Right renal pelvis (tissue), 4 donors: Measurements from ENCODE around the gene MREG. TPM values are rescaled to one million over a fixed set of nuclear protein-coding genes. Genes with fewer than 3 reads are reported as not detected.
A peak's percentile ranks its signal among the peaks of the same experiment; 100 is the strongest.
"Not testable (repeated sequence)": the region's sequence is repeated elsewhere in the genome, so short reads cannot be mapped to it uniquely, and the experiment has no call there.

Source experiments
- DNase-seq, 4 donors: peaks; one replicate each; pipeline ENCODE4 v3.0.0-alpha.2; 2013; ENCODE audit warnings: low read depth in 4 of 4, low spot score in 3 of 4, missing footprints in 1 of 4
- polyA plus RNA-seq, 4 donors: library from polyadenylated mRNA; unstranded; fragments of 120-200 nt; gene quantifications; one replicate each; pipeline ENCODE4 v1.2.1, GENCODE V29; 2013; ENCODE audit not compliant: insufficient read length in 4 of 4

Gene MREG
- polyA plus RNA-seq, 4 donors, result 17.0 to 21.4 (median 20.3) TPM

DNA sequence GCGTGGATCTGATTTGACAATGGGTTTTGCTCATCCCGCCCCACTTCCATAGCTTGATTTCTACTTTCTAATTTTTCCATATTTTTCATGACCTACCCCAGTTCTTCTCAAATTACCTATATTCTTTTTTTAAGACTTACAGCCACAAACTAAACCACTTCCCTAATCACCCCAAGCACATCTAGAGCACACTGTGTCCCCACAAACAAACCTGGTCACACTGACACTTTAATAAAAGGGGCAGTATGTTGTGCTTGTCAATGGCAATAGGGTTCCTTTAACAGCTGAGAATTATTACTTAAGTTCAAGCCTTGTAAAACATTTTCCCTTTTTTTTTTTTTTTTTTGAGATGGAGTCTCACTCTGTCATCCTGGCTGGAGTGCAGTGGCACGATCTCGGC lies 47.1 kb downstream of the MREG start:
- no peak for DNase-seq

DNA sequence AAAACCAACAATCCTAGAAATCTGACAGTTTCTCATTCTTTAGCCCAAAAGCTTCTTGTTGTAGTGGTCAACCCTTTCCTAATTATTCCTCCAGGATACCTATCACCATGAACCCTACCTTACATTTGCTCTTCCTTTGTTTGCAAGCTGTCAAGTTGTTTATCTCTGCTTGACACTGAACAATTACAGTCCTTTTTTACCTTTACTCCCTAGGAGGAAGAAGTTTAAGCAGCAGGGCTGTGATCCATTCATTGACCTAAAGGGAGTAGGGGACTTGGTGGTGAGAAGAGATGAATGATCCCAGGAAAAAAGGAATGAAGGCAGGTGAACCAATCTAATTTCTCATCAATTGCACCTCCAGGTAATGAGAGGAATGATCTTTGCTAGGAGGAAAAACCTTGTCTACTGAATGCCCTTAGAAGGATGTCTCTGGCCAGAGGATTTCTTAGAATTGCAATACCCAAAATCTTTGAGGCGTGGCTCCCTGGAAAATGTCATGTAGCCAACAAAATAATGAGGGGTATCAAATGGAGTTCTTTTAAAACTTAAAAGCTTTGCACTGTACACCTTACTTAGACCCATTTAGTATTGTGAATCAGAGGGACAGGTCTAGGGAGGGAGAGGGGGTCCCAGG lies 47.7 kb downstream of the MREG start:
- no peak for DNase-seq

DNA sequence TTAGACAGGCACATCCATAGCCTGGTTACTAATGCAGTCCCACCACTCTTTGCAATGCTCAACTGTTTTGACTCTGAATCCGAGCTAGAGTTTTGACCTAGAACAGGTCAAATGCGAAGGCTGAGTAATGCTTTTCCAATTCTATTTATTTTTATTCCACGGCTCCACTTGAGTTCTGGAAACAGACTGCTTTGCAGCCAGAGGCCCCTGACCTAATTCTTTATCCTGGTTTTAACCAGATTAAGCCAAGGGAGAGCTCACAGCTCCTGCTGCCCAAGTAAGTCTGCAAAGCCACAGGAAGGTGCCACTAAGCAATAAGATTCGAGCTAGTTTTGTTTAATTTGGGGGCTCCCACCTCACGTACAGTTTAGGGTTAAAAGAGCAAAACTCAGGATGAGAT lies 51.4 kb downstream of the MREG start:
- DNase-seq, result no peak

DNA sequence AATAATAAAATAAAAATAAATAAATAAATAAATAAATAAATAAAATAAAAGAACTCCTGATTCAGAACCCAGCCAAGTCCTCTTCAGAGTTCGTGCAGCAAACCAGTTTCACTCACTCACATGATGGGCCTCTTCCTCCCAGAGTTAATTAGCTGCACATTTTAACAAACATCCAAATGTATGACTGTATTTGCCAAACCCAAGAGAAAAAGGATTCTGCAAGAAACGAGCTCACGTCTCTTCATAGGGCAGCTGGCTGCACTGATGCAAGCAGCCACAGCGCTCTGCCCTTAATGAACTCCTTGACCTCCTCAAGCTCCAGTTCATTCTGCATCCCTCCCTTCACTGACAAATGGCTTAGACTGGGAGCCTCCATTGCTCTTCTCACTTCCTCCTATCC lies 55.1 kb downstream of the MREG start:
- DNase-seq, result no peak

DNA sequence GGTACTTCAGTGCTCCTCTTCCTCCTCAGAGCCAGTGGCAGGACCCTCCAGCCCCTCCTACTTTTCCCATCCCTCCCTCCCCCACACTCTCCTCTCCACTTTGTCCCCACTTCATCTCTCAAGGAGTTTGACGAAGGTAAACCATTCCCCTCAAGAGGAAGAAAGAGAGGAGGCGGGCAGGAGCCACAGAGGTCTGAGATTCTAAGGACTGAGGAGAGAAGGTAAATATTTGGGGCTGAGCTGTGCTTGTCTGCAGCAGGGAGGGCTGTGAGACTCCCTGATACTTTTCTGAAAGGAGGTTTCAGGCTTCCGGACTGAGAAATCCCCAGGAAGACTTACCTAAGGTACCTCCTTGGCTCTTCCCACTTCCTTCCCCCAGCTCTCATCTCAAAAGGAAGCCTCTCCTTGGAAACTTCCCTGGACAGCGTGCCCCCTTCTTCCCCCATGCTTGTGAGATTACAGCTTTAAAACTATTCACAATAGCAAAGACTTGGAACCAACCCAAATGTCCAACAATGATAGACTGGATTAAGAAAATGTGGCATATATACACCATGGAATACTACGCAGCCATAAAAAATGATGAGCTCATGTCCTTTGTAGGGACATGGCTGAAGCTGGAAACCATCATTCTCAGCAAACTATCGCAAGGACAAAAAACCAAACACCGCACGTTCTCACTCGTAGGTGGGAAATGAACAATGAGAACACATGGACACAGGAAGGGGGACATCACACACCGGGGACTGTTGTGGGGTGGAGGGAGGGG lies 55.8 kb downstream of the MREG start:
- not testable (repeated sequence) for DNase-seq

DNA sequence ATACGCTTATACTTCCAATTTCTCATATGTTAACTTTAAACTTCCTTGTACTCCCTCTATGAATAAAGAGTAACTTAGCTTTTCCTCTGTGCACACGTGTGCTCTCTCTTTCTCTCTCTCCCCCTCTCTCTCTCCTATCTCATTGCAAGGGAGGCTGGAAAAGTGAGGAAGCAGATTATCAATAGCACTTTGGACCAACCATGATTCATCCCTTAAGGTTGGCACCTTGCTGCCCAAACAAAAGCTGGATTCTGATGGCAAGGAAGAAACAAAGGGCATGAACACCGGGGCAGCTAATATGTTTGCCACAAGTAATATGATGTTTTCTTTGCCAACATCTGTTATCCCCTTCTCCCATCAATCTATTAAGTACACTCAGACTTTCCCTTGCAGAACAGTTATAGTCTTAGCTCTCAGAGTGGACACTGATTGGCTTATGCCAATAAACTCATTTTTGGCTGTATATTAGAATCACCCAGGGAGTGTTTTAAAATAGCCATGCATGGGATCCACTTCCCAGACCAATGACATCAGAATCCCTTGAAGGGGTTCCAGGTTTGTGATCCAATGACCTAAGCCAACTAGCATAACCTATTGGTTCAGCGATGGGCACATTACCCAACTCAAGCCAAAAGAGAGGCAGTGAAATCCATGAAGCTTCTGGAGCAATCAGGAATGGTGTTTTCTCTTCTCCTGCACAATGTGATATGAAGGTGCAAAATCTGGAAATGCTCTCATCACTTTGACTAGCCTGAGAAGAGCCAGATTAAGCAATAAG lies 60.3 kb downstream of the MREG start:
- DNase-seq, result no peak

DNA sequence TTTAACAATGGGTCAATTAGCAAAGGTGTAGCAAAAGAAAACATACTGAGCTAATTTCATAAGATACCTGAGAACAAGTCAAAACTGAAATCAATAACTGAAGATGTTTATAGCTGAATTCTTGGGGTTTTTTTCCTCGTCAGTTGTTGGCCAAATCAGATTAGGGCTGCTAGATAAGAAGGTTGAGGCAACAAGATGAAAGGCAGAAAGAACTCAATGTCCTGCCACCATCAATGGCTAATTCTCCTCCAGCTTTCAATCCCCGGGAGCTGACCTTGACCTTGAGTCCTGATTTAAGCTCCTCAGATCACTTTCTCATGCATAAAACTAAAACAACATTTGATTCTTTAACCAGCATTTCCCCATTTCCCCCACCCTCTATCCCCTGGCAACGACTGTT lies 61.8 kb downstream of the MREG start:
- no peak for DNase-seq

DNA sequence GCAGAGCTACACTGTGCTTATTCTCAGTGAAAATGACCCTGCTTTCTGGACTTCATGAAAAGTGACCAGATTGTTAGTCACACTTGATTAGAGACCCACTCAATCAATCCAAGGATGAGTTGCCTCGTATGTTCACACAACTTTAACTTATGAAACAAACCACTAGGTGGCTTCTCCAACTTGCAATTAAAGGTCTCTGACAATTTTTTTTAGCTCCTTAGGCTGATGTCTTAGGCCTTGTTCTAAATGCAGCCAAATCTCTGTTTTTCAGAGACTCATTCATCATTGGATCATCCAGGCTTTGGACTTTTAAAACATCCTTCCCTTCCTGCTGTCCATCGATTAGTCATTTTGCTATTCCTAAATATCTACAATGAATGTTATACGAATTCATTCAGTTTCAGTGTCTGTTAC lies 63.4 kb downstream of the MREG start:
- no peak for DNase-seq

DNA sequence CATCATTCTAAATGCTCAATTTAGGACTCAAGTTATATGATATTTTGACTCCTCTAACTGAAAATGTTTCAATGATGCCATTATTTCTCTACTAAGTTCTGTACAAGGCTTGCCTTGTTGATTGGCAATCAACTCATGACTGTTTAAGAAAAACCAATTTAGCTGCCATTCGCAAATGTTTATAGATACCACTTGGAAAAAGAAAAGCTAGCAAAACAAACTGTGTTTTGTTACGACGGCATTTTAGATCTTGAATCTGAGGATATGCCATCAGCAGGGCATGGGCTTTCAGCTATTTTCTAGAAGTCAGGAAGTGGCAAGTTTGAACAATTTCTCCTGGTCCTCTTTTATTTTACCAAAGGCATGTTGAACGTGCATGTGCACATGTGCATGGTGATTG lies 65.3 kb downstream of the MREG start:
- no peak for DNase-seq

DNA sequence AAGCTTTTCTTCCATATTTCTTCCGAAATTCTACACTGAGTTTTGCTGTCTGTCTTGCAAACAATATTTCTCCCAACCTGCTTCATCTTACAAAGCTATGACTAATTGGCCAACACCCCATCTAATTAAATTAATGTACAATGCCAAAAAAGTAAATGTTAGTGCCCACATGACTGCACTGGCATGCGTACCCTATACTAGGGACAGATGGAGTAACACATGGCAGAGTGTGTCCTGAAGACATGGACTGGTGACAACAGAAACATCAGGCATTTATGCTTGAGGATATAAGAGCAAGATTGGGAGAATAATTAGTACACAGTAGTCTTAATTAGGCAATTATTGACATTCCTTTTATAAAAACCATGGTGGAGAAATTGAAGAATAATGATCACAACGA lies 66.8 kb downstream of the MREG start:
- no peak for DNase-seq

DNA sequence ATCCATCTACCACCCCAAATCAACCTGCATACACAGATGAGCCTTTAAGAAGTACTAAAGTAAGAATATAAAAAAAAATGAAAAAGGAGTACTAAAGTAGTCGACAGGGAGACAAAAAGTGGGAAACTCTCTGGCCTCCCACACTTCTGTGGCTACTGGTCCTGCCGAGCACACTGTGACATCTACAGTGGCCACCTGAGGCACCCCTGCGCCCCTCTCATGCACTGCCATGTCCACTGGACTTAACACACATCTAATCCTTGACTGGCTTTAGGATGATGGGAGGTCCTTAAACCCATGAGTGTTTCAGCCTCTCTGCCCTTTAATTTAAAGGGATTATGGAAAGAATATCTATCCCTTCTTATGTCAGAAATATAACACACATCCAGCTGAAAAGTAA lies 71.2 kb downstream of the MREG start:
- DNase-seq, result no peak

DNA sequence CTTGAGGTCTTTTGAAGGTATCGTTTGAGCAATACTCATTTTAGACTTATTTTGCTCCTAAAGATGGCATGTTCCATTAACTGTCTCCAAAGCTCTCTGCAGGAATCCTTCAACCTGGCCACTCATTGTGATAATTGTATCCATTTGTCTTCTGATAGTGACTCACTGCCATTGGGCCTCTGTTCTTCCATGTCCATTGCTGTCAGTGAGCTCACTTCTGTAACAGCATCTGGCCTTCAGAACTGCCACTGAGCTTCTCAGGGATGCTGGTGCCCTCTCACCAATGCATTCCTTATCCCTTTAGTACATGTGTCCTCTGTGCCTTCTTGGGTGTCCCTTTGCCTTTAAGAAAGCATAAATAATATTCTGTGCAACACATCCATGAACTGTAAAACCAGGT lies 71.6 kb downstream of the MREG start:
- DNase-seq, result no peak

DNA sequence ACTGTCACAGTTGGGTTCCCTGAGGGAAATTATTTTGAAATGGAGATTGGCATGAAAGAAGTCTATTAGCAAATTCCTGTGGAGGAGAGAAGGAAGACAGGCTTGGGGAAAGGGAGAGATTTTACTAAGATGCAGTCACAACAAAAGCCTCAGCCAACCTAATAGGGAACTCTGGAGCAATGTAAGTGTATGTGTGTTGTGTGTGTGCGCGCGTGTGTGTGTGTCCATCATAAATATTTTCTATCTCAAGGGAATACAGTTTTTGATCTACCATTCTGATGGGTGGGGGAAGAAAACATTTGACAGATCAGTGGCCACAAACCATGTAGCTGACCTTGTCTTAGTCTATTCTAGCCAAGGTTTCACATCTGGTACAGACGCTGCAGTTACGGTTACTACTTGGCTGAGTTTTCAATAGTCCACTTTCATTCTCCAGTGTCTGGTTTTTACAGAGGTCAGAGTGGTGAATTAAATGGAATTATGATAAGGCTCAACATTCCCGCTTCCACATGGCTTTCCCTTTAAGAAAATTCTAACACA lies 72.6 kb downstream of the MREG start:
- no peak for DNase-seq

DNA sequence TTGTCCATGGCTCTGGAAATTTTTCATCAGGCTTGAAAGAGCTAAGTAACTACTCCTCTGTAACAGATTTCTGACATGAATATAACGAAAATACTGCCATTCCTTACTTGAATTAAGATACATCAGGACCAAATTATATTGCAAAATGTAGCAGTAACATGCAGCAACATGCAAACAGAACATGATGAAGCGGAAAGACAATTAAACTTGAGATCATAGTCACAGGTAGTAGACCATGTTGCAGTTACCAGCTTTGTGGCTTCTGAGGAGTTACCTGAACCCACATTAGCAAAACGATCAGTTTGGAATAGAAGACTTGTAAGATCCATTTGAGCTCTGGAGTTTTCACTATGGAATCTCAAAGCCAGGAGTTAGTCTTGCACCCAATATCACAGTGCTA lies 76.2 kb downstream of the MREG start:
- DNase-seq, result no peak

DNA sequence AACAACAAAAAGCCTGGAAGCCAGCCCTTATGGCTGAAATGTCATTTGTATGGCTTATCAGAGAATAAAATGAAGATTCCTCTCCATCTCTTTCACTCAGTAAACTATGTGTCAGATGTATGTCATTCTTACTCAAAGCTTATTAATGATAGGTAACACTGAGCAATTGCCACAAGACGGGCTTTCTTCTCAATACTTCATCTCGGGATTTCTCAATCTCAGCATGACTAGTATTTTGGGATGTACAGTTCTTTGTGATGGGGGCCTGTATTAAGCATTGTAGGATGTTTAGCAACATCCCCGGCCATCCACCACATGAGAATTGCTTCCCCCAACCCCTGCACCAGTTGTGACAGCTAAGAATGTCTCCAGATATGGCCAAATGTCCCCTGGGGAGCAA lies 80.2 kb downstream of the MREG start:
- DNase-seq, result no peak

DNA sequence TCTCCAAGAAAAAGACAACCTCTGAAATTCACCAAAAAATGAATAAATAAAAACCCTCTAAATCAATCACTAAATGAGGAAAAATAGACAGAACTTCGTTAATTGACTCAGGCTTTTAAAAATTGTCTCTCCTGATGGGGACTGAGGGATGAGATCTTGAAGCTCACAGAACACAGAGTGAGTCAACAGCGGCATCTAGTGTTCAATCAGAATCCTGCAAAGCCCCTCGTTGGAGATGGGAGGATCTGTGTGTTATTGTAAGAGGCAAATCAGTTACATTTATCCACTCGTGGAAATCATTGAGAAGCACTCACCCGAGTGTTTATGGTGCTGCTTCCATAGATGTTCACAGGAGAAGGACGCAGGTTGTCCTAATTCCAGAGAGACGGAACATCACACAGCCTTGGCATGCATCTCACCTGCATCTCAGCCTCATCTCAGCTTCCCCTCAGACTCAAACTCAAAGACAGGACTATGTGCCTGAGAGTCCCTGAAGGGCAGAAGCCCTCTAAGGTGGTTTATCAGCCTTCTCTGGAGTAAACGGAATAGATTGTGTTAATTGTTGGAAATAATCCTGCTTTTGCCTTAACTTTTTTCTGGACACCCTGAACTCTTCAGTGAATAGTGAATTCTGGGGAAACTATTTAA lies 82.0 kb downstream of the MREG start:
- peak; percentile 49 to 58 (median 55) for DNase-seq

DNA sequence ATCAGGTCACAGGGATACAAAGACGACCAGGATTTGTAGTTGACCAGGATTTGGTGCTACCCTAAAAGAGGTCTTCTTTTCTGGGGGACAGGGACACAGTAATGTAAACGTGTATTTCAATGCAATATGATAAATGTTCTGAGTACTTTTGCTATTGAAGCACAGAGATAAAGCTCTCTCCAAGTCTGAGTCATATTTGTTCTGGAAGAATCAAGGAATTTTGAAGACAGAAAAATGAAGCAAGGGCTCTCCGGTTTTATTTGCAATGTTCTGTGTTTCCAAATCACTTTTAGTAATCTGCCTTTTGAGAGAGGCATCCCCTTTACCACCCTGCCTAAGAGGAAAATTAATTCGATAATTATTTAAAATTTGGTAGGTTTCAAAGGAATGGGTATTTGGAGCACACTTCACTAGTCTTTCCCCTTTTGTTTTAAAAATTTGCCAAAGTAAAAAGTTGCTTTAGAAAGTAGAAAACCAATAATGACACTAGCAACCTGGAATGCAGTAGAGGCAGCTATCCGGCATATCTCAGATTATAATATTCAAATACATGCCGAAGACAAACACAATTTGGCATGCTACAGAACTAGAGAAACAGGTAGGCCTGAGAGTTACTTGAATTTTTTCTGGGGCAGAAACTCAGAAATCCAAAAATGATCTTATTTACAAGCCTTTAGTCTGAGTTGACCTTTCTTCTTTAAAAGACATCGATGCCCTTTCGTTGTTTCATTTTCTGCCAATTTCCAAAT lies 82.7 kb downstream of the MREG start:
- DNase-seq, result no peak

DNA sequence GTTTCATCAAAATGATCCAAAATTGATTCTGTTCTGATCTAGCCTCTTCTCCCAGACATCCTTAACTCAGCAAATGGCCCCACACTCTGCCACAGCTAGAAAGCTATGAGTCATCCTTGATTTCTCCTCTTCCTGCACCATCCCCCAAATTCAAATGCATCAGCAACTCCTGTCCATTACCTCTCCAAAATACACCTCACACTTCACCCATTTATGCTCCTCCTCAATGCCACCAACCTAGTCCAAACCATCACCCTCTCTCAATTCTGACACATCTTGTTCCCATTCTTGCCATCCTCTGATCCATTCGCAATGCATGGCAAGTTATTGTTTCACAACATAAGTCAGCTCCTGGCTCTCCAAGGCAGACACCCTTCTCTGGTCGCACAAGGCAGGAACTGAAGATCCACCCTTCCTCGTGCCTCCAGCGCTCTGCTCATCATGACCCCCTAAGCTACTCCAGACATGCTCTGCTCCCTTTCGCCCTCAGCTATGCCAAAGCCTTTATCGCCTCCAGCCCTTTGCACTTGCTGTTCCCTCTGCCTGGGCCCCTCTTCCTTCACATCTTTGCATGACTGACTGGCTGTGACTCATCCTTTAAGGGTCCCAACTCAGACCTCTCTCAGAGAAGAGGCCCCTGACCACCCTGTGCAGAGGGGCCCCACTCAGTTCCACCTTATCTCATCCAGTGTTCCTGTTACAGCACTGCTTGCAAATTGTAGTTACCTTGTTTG lies 83.6 kb downstream of the MREG start:
- DNase-seq, result no peak

DNA sequence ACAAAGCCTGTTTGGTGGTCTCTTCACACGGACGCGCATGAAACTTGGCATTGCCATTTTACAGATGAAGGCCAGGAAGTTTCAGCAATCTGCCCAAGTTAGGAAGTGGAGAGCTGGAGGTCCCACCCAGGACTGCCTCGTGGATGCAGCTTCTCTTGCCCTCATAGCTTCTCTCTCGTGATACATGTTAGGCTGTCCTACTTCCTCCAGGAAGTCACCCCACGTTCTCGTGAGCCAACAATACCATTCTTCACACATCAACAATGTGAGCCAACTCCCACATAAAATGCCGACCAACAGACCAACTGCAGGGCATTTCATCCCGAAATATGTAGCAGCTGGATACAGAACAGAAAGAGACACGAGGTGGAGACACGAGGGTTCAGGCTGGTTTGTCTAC lies 85.3 kb downstream of the MREG start:
- DNase-seq, result no peak

DNA sequence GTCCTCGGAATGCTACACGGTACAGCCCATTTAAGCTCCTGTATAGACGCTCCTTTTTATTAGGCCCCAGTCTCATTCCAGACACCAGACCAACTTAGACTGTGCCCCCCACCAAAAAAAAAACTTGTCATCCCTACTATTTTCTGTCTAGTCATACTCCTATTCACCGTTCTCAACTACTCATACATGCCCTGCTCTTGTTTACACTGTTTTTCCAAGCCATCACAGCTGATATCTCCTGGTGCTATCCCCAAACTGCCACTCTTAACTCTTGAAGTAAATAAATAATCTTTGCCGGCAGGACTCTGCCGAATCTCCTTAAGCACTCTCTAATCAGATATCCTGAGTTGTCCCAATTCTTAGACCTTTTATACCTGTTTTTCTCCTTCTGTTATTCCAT lies 86.4 kb downstream of the MREG start:
- not testable (repeated sequence) for DNase-seq
